T-helper 1 cell treated with Interleukin-12 subunit alpha and Interleukin-12 subunit beta and Interleukin-4 antibody, amounts not matched to agents 30 μg/mL and 1 μg/mL, for 36 hours (primary cell): ENCODE results near the gene KLF16.

ENCODE experiments used
- H3K27ac Mint-ChIP-seq: one replicate; pipeline ENCODE4 v1.8.0; 2021; ENCODE audit warnings: mild to moderate bottlenecking, mixed read lengths
- H3K27me3 Mint-ChIP-seq: one replicate; pipeline ENCODE4 v1.8.0; 2021; ENCODE audit warnings: low read depth, mixed read lengths
- H3K36me3 Mint-ChIP-seq: one replicate; pipeline ENCODE4 v1.8.0; 2021; ENCODE audit warnings: low read depth, mixed read lengths
- H3K4me1 Mint-ChIP-seq: one replicate; pipeline ENCODE4 v1.8.0; 2021; ENCODE audit warnings: low read depth, mixed read lengths
- H3K4me3 Mint-ChIP-seq: one replicate; pipeline ENCODE4 v1.8.0; 2021; ENCODE audit warnings: mild to moderate bottlenecking, moderate library complexity, mixed read lengths
- H3K9me3 Mint-ChIP-seq: one replicate; pipeline ENCODE4 v1.8.0; 2021; ENCODE audit warnings: mixed read lengths

Gene KLF16

DNA sequence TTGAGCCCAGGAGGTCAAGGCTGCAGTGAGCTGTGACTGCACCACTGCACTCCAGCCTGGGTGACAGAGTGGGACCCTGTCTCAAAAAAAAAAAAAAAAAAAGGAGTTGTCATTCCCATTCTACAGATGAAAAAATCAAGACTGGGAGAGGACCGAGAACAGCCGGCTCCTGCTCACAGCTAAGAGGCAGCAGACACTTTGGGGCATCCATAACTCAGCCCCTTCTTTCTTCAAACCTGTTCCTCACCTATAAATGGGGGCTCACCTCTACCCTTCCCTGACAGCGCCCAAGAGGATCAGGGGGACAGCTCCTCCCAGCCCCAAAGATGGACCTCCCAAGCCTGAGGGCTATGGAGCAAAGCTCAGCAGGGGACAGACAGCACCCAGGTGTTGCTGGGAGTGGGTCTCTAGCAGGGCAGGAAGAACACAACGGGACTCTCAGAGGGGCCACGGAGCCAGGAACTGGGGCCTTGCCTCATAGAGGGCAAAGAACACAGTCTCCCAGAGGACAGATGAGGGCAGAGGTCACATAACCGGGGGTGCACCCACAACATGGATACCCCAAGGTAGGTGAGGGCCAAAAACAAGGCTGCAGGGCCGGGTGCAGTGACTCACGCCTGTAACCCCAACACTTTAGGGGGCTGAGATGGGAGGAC, 3.4 kb upstream of the KLF16 start:
- Mint-ChIP-seq H3K36me3 (peaks cover 6% of the 10 kb centered on the region), H3K27ac (no peak overlapping the region), H3K9me3 (no peaks in the 10 kb centered on the region), H3K27me3 (no peaks in the 10 kb centered on the region), H3K4me1 (peaks cover 14% of the 10 kb centered on the region), H3K4me3 (no peak overlapping the region)

DNA sequence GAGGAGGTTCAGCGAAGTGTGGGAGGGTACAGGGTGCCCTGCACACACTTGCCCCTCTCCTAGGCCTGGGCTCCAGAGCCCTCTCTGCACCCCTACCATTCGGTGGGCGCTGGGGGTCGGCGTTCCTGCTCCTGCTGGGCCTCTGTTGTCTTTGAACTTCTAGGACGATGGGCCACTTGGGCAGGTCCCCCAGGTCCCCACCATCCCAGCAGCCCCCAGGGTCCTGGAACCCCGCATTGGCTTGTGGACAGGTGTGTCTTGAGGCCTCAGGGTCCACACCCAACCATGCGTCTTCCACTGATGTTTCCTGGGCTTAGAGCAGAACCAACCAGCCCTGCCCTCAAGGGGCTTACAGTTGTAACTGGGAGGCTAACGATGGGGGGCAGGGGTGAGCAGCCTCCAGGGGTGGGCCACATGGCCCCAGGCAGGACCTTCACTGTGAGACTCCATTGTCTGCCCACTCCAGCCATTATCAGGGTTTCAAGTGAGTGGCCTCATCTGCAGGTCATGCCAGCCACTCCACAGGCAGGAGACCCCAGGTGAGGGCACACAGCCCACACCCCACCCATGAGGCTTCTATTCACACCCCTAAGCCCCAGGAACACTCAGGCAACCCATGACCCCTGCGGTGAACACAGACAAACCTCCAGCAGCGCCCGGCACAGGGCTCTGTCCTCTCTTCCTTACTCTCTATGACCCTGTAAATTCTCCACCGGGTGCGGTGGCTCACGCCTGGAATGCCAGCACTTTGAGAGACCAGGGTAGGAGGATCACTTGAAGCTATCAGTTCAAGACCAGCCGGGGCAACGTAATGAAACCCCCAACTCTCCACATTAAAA, 2.0 kb upstream of the KLF16 start:
- H3K4me3 Mint-ChIP-seq = peak overlapping the region; percentile 67
- peaks cover 22% of the 10 kb centered on the region for H3K4me1 Mint-ChIP-seq
- H3K9me3 Mint-ChIP-seq = no peaks in the 10 kb centered on the region
- peak overlapping the region; percentile 45 for H3K27ac Mint-ChIP-seq
- H3K36me3 Mint-ChIP-seq = peaks cover 3% of the 10 kb centered on the region
- no peaks in the 10 kb centered on the region for H3K27me3 Mint-ChIP-seq

DNA sequence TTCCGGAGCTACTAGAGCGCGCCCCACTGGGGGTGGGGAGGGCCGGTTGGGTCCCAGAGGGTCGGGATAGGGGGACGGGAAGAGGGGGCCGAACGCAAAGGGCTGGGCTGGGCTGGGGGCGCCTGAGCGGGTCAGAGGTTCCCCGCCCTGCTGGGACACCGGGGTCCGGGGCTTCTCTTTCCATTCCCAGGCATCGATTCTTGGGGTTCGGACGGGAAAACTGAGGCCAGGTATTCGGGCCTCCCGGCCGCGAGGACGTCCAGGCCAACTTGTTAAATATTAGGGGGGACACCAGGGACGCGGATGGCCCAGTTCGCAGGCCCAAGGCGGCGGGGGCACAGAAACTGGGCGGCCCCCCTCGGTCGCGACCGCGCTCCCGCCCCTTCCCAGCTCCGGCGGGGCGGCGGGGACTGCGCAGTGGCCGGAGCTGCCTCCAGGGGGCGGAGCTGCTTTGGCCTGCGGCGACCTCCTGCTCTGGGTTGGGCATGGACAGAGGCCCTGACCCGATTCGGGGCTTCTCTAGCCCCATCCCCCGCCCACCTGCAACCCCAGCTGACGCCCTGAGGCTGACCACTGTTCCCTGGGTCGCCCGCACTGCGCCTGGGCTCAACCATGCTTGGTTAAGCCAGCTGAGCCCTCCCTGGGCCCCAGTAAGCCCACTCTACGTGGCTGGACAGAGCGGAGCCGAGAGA, 1.2 kb upstream of the KLF16 start:
- Mint-ChIP-seq H3K4me3 (peak overlapping the region; percentile 68), H3K27ac (peak overlapping the region; percentile 69), H3K27me3 (no peaks in the 10 kb centered on the region), H3K36me3 (peaks cover 3% of the 10 kb centered on the region), H3K4me1 (peaks cover 21% of the 10 kb centered on the region), H3K9me3 (no peaks in the 10 kb centered on the region)

DNA sequence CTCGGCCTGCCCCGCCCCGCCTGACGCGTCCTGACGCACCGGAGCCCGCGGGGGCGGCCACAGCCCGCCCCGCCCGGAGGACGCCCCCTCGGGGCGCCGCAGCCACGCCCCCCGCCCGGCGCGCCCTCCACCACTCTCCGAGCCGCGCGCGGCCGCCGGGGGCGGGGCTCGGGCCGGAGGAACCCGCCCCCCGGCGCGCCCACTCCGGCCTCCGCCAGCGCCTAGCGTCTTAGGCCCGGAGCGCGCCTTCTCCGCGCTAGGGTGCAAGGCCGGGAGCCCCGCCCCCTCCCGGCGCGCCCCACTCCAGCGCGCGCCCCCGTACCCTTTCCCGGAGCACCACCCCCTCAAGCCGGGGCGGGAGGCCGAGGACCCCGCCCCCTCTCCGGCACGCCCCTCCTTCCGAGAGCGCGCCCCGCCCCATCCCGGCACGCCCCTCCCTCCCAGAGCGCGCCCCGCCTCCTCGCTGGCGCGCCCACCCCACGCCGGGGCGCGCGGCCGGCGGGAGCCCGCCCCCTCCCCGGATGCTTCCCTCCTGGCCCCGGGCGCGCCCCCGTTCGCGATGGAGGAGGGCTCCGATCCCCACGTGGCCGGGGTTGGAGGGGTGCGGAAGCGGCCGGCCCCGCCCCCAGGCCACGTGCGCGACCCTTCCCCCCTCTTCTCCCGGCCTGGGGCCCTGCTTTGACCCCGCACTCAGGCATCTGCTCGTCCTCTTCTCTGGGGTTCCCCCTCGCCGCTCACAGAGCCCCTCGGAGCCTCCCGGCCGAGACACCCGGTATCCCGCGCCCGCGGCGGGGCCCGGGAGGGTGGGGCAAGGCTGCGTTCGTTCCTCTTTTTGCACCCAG, 480 bp upstream of the KLF16 start:
- H3K9me3 Mint-ChIP-seq = no peaks in the 10 kb centered on the region
- peaks cover 22% of the 10 kb centered on the region for H3K4me1 Mint-ChIP-seq
- H3K36me3 Mint-ChIP-seq = peaks cover 3% of the 10 kb centered on the region
- H3K27me3 Mint-ChIP-seq = no peaks in the 10 kb centered on the region
- H3K27ac Mint-ChIP-seq = peak overlapping the region; percentile 69
- peak overlapping the region; percentile 68 for H3K4me3 Mint-ChIP-seq

DNA sequence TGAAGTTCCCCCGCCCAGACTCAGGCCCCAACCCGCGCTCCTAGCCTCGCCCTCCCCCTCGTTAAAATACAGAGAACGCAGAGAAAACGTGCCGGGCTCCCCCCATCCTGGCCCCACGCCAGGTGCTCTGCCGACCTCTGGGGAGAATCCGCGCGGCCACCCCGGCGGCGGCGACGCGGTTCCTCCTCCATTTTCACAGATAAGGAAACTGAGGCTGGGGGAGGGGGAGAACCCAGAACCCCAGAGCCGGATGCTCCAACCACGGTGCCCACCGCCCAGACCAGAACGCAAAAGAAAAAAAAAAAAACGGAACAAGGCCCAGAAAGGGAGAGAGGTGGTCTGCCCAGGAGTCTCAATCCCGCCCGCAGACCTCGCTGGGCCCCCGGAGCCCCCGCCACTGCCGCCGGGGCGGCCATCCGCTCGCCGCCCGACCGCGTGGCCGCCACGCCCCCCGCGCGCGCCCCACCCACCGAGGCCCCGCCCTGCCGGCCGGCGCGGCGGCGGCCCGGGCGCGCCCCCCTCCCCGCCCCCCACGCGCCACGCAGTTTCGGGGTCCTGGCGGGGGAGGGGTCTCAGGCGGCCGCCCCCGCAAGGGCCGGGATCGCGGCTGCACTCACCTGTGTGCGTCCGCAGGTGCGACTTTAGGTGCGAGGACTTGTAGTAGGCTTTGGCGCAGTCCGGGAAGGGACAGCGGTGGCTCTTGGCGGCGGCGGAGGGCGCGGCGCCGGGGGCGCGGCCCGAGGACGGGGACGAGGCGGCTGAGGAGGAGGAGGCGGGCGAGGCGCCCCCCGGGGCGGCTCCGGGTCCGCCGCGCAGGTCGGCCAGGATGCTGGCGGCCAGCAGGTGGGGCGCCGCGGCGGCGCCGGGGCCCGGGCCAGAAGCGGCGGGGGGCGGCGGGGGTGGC, 703 bp downstream of the KLF16 start:
- Mint-ChIP-seq H3K36me3 (peaks cover 3% of the 10 kb centered on the region), H3K27ac (peak overlapping the region; percentile 93), H3K9me3 (no peaks in the 10 kb centered on the region), H3K4me3 (peak overlapping the region; percentile 93), H3K4me1 (peaks cover 15% of the 10 kb centered on the region), H3K27me3 (no peaks in the 10 kb centered on the region)

DNA sequence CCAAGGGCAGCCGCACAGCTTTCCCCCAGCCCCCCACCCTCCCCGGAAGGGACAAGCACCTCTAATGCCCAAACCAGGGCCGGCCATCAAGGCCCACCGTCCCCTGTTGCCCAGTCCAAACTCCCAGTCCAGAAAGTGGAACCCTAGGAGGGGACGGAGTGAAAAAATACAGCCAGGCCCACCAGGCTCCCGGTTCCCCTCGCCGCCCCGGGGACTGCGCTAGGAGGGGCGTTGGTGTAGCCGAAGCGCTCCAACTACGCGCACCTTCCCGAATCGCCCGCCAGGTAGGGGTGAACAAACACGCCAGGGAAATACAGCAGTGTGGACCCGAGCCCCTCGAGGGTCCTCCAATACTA, 1.3 kb downstream of the KLF16 start:
- peaks cover 3% of the 10 kb centered on the region for H3K36me3 Mint-ChIP-seq
- H3K4me3 Mint-ChIP-seq = peak overlapping the region; percentile 93
- H3K9me3 Mint-ChIP-seq = no peaks in the 10 kb centered on the region
- no peaks in the 10 kb centered on the region for H3K27me3 Mint-ChIP-seq
- peak overlapping the region; percentile 93 for H3K27ac Mint-ChIP-seq
- H3K4me1 Mint-ChIP-seq = peaks cover 15% of the 10 kb centered on the region

DNA sequence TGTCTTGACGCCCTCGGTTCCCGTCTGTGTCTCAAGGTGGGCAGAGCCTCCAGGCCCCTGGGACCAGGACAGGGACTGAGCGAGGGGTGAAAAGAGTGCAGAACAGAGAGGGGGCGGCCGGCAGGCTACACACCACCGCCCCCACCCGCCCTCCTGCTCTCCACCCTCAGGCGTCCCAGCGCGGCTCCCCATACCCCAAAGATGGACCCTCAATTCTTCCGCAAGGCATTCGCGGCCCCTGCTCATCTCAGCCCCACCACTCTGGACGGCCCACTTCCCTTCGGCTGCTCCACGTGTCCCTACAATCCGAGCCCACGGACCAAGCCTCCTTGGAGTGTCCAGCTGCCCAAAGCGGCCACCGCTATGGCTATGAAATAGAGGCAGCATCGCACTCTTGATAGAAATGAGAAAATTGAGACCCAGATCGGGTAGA, 1.8 kb downstream of the KLF16 start:
- Mint-ChIP-seq H3K9me3 (no peaks in the 10 kb centered on the region), H3K27ac (peak overlapping the region; percentile 93), H3K4me3 (peak overlapping the region; percentile 93), H3K36me3 (no peaks in the 10 kb centered on the region), H3K27me3 (no peaks in the 10 kb centered on the region), H3K4me1 (peaks cover 15% of the 10 kb centered on the region)

DNA sequence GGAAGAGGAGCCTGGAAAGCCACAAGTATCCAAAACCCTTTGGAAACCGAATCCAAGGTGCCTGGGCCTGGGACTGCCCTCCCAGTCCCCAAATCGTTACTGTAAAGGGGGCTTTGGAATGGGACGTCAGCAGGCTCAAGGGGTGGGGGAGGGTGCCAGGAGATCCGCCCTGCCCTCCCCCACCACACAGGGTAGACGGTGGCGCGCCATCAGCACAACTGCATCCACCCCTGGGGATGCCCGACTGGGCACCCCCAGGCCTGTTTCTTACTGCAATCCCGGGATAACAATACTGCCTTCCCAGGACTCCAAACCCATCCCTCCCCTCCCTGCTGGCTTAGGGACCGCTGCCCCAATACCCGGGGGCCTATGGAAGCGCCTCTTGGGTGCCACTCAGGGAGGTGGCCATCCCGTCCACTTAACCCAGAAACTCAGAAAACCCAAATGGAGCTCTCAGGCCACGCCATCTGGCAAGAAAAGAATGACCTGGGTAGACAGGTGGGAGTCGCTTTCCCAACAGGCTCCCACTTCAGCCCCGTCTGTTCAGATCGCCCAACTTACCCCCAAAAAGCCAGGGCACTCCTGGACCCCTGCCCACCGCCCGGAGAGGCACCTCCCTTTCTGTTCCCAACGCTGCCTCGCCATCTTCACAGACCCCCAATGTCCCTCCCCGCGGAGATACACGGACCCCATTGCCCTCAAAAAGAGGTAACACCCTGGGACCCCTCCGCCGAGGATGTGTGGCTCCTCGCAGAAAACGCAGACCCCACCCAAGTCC, 2.4 kb downstream of the KLF16 start:
- Mint-ChIP-seq H3K9me3 (no peaks in the 10 kb centered on the region), H3K27me3 (no peaks in the 10 kb centered on the region), H3K27ac (no peak overlapping the region), H3K4me3 (peak overlapping the region; percentile 93), H3K36me3 (no peaks in the 10 kb centered on the region), H3K4me1 (peaks cover 18% of the 10 kb centered on the region)

DNA sequence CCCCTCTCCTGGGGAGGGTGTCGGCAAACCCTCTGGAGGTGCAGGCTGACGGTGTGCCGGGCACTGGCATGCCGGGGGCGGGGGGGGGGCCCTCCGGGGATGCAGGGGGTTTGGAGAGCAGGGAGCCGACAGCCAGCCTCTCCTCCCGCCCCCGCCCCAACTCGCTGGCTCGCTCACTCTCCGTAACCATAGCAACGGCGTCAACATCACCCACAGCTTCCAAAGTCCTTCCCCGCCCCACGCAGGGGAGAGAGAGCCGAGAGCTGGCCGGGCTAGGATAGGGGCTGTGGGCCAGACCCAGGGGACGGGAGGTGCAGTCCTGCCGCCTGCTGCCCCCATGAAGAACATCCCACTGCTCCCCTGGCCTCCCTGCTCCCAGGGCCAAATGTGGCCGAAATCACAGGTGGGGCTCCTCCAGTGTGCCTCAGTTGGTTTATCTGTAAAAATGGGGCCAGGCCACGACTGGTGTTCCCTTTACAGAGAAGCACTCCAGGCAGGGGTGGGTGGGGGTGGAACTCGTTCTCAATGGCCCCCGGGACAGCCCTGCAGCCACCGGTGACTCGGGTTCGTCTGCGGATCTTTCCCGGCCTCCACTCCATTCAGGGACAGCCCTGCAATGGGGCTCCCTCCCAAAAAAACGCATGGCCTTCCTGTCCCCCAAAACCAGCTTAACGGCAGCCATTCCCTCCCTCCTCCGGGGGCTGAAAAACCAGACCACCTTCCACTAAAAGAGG, 3.2 kb downstream of the KLF16 start:
- no peaks in the 10 kb centered on the region for H3K27me3 Mint-ChIP-seq
- H3K27ac Mint-ChIP-seq = no peak overlapping the region
- H3K9me3 Mint-ChIP-seq = no peaks in the 10 kb centered on the region
- H3K4me3 Mint-ChIP-seq = no peak overlapping the region
- H3K36me3 Mint-ChIP-seq = no peaks in the 10 kb centered on the region
- peaks cover 20% of the 10 kb centered on the region for H3K4me1 Mint-ChIP-seq

DNA sequence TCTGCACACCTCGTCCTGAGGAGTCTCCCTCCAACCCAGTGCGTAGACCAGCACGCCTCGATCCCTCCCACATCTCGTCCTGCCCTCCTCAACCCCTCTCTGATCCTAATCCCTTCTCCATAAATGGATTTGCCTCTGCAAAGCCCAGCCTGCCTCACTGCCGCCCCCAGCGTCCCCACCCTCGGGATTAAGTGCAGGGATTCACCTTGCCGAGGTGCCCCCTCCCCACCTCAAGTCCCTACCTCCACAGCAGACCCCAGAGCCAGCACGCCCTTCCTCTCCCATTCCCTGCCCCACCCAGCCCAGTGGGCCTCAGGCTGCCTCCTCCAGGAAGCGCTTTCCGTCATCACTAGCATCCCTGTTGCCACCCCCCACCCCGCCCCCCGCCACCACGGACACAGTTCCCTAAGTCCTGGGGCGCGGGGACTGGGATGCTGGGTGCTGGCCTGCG, 4.0 kb downstream of the KLF16 start:
- Mint-ChIP-seq H3K36me3 (no peaks in the 10 kb centered on the region), H3K9me3 (no peaks in the 10 kb centered on the region), H3K4me3 (peak overlapping the region; percentile 44), H3K27ac (peak overlapping the region; percentile 20), H3K4me1 (peaks cover 26% of the 10 kb centered on the region), H3K27me3 (no peaks in the 10 kb centered on the region)

DNA sequence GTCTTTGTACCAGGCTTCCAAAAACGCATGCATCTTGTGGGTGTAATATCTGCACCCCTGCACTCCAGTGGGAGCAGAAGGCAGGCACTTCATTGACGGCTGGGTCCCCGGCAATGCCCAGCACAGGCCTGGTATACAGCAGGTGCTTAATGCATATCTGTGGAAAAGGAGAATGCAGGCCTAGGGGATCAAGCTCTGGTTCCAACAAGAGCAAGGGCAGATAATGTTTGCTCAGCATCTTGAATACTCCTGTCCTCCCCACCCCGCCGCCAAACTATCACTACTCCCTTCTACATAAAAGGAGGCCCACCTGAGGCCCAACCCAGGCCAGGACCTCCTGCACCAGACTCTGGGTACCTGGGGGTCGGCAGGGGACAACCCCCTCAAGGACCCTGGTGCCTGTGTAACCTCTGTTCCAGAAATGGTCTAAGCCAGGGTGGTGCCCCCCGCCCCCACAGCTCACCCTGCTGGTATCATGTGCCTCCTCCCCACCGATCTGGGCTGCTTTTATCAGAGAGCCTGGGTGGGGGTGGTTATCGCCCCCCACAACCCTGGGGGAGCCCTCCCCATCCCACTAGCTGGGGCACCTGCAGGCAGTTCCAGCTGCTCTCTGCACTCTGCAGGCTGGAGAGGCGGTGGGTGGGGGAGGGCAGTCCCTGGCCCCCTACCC, 4.8 kb downstream of the KLF16 start:
- H3K9me3 Mint-ChIP-seq = no peaks in the 10 kb centered on the region
- no peaks in the 10 kb centered on the region for H3K36me3 Mint-ChIP-seq
- peak overlapping the region; percentile 46 for H3K4me3 Mint-ChIP-seq
- no peak overlapping the region for H3K27ac Mint-ChIP-seq
- no peaks in the 10 kb centered on the region for H3K27me3 Mint-ChIP-seq
- peaks cover 26% of the 10 kb centered on the region for H3K4me1 Mint-ChIP-seq
